GM12801 (cell line): ENCODE measurements around the gene TDRD9.

Experiments
- TF ChIP-seq, protein P1 (sequence below): IDR thresholded peaks from one replicate; pipeline ENCODE4 v1.5.1; 2011; ENCODE audit warnings: control low read depth; ENCODE audit not compliant: insufficient read length; ENCODE audit errors: extremely low read depth

Gene TDRD9

DNA sequence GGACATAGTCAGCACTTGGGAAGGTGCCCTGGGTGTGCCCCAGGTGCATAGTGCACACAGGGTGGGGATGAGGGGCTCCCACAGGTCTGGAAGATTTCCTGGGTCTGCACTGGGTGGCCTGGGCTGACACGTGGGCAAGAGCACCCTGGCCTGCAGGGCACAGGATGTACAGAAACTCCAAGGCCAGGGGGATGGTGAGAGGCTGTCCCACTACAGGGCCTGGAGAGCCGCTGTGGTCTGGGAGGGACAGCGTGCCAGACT is 45.1 kb upstream of the TDRD9 start:
- TF ChIP-seq, protein P1, sequence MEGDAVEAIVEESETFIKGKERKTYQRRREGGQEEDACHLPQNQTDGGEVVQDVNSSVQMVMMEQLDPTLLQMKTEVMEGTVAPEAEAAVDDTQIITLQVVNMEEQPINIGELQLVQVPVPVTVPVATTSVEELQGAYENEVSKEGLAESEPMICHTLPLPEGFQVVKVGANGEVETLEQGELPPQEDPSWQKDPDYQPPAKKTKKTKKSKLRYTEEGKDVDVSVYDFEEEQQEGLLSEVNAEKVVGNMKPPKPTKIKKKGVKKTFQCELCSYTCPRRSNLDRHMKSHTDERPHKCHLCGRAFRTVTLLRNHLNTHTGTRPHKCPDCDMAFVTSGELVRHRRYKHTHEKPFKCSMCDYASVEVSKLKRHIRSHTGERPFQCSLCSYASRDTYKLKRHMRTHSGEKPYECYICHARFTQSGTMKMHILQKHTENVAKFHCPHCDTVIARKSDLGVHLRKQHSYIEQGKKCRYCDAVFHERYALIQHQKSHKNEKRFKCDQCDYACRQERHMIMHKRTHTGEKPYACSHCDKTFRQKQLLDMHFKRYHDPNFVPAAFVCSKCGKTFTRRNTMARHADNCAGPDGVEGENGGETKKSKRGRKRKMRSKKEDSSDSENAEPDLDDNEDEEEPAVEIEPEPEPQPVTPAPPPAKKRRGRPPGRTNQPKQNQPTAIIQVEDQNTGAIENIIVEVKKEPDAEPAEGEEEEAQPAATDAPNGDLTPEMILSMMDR, result no peak

DNA sequence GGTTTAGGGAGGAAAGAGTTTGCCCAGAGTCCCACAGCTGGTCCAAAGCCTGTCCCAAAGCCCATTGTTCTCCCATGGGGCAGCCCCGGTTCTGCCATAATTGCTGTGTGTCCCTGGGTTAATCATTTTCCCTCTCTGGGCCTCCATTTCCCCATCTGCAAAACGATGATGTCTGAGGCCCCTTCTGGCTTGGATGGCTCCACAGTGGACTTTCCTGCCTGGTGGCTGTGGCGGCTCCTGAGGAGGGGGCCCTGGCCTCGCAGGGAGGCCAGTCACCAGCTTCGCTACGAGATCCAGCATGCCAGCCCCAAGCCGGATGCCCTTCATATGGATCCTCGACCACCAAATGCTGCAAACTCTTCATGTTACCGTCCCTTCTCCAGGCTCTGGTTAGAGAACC is 43.4 kb upstream of the TDRD9 start:
- TF ChIP-seq, protein P1, result no peak

DNA sequence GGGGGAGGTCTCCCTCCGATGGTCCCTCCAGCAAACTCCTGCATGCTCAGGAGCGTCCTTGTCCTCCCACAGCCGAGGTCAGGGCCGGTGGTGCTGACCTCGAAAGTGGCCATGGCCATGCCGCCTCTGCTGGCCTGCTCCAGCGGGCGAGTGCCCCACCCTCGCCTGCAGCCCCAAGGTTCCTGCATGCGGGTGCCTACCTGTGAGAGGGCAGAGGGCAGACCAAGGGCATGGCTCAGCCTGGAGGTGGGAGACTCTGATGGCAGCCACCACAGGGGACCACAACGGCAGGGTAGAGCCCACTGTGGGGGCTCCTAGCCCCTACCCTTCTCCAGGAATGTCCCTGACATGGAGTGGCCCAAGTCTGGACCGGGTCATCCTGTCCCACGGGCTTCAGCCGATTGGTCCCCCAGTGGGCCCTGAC is 42.7 kb upstream of the TDRD9 start:
- TF ChIP-seq, protein P1, result no peak

DNA sequence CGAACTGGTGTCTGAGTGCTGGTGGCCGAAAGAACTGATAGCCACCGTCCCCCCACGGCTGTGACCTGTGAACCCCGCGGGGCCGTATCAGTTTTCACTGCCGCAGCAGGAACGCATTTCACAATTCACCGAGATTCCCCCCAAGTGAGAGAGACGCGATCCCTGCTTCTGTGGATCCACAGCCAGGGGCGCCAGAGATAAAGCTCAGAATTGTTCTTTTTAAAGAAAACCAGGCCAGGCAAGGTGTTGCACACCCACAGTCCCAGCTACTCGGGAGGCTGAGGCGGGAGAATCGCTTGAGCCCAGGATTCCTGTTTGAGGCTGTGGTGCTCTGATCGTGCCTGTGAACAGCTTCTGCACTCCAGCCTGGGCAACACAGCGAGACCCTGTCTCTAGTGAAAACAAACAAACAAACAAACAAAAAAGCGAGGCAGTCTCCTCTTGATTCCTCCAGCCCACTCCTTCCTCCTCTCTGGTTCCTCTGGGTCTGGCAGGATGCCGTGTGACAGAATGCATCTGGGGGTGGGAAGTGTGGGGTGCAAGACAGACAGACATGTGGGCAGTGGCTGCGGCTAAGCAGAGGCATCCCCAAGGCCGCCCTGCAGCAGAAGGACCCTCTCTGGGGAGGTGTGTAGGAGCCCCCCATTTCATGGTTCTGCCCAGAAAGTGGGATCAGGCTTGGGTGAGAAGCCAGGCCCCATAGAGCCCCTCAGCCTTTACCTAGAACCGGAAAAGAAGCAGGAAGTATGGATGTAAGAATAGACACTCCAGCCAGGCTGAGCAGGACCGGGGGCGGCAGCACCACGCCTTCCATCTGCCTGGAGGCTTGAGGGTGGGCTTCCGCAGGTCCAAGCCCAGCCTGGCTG is 41.7 kb upstream of the TDRD9 start:
- TF ChIP-seq, protein P1, result no peak

DNA sequence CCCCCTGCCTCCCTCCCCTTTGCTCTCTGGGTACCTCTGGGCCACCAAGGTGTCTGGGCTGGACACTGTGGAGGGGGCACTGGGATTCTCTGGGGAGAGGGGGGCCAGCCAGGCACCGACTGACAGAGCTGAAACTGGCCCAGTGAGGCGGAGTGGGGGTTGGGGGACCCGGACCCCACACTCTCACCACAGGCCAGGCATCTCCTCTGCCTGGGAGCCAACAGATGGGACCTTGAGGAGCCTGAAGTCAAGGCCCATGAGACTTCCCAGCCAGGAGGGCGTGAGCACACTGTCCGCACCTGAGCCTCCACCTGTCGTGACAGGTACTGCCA is 41.1 kb upstream of the TDRD9 start:
- TF ChIP-seq, protein P1, result no peak

DNA sequence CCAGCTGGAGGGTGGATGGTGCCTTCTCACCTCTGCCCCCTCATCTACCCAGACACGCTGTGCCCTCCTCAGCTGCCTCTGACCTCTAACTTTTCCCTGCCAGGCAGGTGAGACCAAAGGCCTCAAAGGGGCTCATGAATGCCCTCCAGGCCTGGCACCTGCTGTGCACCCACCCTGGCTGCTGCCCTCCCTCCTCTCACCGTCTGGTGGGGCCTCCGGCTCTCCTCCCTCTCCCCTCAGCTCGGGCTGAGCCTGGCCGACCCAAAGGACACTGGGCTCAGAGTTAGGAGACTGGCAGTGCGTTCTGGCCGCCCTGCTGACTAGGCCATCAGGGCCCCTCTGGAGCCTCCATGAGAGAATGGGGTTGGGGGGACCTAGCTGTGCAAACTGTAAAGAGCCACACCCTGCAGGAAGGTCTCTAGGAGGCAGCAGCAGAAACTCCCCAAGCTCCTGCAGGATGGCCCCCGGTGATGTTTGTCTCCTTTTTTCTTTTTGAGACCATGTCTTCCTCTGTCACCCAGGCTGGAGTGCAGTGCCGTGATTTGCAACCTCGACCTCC is 40.6 kb upstream of the TDRD9 start:
- TF ChIP-seq, protein P1, result no peak

DNA sequence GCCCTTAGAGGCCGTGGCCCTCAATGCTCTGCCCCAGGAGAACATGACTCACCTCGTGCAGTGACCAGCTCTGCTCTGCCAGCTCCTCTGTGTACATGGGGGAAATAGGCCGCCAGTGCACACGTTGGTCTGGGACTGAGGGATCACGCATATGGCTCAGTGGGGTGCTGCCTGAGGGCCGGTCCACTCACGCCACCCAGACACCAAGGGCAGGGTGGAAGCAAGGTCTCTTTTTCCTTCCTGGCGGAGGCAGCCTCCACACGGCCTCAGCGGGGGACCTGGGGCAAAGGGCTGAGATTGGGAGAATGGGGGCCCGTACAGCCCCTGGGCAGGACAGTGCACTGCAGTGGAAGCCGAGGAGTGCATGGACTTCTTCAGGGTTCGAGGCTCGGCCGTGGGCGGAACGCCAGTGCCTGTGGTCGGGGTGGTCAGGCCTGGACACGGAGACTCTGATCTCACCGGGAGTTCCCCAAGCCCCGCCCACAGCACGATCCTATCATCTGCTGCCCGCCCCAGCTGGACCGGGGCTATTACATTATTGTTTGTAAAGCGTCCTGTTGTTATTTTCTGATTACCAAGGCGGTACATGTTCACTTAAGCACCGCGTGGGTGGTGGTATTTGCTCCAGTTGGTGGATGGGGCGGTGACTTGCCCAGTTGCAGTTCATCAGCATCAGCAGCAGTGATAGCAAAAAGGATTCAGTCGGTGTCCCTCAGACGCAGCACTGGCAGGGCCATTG is 38.8 kb upstream of the TDRD9 start:
- TF ChIP-seq, protein P1, result no peak
